DOHH2 (cell line): ENCODE measurements around the gene U2AF1.
"Not testable (repeated sequence)": the region's sequence is repeated elsewhere in the genome, so short reads cannot be mapped to it uniquely, and the experiment has no call there.

Source experiments
- EZH2phosphoT487 ChIP-seq: fragments of 200-600 bp; sonication (generic); IDR thresholded peaks from 2 replicates; pipeline ENCODE4 v1.6.1; 2017; ENCODE audit warnings: borderline replicate concordance, mild to moderate bottlenecking, antibody characterized with exemption, low read length, moderate library complexity, mixed read lengths
- TF ChIP-seq, protein P1 (sequence below): fragments of 200-600 bp; sonication (generic); IDR thresholded peaks from one replicate; pipeline ENCODE4 v1.5.1; 2014; ENCODE audit warnings: antibody characterized with exemption, mild to moderate bottlenecking, low read depth, low read length; ENCODE audit not compliant: poor library complexity, severe bottlenecking

DNA sequence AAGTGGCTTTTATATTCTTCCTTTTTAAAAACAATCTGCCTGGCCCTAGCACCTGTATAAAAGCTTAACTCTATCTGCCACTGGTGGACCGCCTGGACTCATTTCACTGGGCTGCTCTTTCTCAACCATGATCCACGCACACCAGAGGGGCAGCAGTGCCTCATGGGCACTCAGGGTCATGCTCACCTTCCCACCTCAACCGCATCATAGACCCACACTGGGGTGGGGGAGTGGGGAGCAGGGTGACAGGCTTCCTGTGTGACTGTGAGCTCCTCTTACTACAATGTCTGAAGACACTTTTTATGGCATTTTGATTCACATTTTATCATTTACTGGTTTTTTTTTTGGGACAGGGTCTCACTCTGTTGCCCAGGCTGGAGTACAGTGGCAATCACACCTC lies 16.4 kb downstream of the U2AF1 start:
- TF ChIP-seq EZH2phosphoT487 = not testable (repeated sequence)
- TF ChIP-seq, protein P1, sequence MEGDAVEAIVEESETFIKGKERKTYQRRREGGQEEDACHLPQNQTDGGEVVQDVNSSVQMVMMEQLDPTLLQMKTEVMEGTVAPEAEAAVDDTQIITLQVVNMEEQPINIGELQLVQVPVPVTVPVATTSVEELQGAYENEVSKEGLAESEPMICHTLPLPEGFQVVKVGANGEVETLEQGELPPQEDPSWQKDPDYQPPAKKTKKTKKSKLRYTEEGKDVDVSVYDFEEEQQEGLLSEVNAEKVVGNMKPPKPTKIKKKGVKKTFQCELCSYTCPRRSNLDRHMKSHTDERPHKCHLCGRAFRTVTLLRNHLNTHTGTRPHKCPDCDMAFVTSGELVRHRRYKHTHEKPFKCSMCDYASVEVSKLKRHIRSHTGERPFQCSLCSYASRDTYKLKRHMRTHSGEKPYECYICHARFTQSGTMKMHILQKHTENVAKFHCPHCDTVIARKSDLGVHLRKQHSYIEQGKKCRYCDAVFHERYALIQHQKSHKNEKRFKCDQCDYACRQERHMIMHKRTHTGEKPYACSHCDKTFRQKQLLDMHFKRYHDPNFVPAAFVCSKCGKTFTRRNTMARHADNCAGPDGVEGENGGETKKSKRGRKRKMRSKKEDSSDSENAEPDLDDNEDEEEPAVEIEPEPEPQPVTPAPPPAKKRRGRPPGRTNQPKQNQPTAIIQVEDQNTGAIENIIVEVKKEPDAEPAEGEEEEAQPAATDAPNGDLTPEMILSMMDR = not testable (repeated sequence)
